HepG2 (cell line): ENCODE data around the gene PDE4C. TPM values are rescaled to one million over a fixed set of nuclear protein-coding genes. Genes with fewer than 3 reads are reported as not detected.

Experiments
- GZF1 ChIP-seq: sonication (generic); formaldehyde crosslinking; IDR thresholded peaks from 2 replicates; pipeline ENCODE4 v1.5.1; 2020; ENCODE audit warnings: mild to moderate bottlenecking, missing genetic modification reagents
- MZF1 ChIP-seq: sonication (generic); formaldehyde crosslinking; IDR thresholded peaks from 2 replicates; pipeline ENCODE4 v1.8.1; 2023; ENCODE audit warnings: mild to moderate bottlenecking, missing genetic modification reagents, borderline replicate concordance
- ZNF552 ChIP-seq: sonication (generic); formaldehyde crosslinking; IDR thresholded peaks from 2 replicates; pipeline ENCODE4 v1.9.0; 2022; ENCODE audit warnings: missing genetic modification reagents, mild to moderate bottlenecking, borderline replicate concordance
- ZNF768 ChIP-seq: sonication (generic); formaldehyde crosslinking; IDR thresholded peaks from 2 replicates; pipeline ENCODE4 v1.4.0; 2020; ENCODE audit warnings: missing genetic modification reagents
- polyA plus RNA-seq, 8 experiments: library from polyadenylated mRNA; depleted of rRNA in 3 of 8; stranded (reverse) in 7 of 8; unstranded in 1 of 8; fragments of >200 nt; fragmentation: Illumina TruSeq in 4 of 8; extraction: Trizol in 4 of 8; gene quantifications; 2 replicates each; pipeline versions ENCODE4 v1.2.1 to v1.2.3, GENCODE V29; 2011 to 2016; ENCODE audit warnings: low read depth in 4 of 8, missing spikeins in 1 of 8, mixed read lengths in 1 of 8; ENCODE audit not compliant: insufficient read depth in 1 of 8
- total RNA-seq, 5 experiments: library from RNA; depleted of rRNA; stranded (reverse); fragments of >200 nt; fragmentation: Illumina TruSeq; extraction: Trizol; gene quantifications; 2 replicates each; pipeline ENCODE4 v1.2.3, GENCODE V29; 2016; ENCODE audit warnings: low read depth in 1 of 5
- TF ChIP-seq, protein P1 (sequence below), 2 experiments: fragments of 450-650 bp in 1 of 2; sonication (generic) in 1 of 2; formaldehyde crosslinking in 1 of 2; IDR thresholded peaks; 2 replicates each; pipeline versions ENCODE4 v1.6.1 to v1.8.0; 2016 to 2022; ENCODE audit warnings: antibody characterized with exemption in 1 of 2, mild to moderate bottlenecking in 1 of 2, missing genetic modification reagents in 1 of 2
- TF ChIP-seq, protein P2 (sequence below): sonication (generic); formaldehyde crosslinking; IDR thresholded peaks from 2 replicates; pipeline ENCODE4 v1.5.0; 2020; ENCODE audit warnings: mild to moderate bottlenecking, missing genetic modification reagents, moderate library complexity

PDE4C gene
- total and polyA plus RNA-seq, 2 of the 13 experiments (the other 11 are each of a cell fraction or from before 2014, with no cell fraction given): 1.4 to 14.0 TPM

DNA sequence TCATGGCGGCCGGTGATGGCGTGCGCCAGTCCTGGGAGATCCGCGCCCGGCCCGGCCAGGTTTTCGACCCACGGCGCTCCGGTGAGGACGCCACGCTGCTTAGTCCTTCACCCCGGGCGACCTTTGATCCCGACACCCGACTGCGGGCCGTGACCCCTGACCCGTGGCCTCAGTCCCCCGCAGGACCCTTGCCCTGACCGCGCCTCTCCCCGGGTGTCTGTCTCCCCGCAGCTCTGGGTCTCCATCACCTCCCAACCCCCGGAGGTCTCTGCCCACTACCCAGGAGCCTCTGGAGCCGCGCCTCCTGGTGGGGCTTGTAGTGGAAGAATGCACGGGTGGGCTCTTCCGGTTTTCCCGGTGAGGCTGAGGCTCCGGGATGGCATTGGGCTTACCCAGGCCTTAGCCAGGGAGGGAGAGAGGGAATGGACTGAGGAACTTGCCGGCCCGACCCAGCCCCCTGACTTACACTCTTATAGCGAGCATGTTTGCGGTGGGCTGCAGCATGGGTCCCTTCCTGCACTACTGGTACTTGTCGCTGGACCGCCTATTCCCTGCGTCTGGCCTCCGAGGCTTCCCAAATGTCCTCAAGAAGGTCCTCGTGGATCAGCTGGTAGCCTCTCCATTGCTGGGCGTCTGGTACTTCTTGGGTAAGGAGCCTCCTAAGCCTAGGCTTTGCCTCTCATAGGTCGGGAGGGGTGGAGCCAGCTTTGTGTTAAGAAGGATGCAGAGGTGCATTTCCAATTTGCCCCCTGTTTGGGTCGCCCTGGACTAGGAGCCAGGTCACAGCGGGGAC lies 32.7 kb downstream of the PDE4C start (continued):
- TF ChIP-seq, protein P1, sequence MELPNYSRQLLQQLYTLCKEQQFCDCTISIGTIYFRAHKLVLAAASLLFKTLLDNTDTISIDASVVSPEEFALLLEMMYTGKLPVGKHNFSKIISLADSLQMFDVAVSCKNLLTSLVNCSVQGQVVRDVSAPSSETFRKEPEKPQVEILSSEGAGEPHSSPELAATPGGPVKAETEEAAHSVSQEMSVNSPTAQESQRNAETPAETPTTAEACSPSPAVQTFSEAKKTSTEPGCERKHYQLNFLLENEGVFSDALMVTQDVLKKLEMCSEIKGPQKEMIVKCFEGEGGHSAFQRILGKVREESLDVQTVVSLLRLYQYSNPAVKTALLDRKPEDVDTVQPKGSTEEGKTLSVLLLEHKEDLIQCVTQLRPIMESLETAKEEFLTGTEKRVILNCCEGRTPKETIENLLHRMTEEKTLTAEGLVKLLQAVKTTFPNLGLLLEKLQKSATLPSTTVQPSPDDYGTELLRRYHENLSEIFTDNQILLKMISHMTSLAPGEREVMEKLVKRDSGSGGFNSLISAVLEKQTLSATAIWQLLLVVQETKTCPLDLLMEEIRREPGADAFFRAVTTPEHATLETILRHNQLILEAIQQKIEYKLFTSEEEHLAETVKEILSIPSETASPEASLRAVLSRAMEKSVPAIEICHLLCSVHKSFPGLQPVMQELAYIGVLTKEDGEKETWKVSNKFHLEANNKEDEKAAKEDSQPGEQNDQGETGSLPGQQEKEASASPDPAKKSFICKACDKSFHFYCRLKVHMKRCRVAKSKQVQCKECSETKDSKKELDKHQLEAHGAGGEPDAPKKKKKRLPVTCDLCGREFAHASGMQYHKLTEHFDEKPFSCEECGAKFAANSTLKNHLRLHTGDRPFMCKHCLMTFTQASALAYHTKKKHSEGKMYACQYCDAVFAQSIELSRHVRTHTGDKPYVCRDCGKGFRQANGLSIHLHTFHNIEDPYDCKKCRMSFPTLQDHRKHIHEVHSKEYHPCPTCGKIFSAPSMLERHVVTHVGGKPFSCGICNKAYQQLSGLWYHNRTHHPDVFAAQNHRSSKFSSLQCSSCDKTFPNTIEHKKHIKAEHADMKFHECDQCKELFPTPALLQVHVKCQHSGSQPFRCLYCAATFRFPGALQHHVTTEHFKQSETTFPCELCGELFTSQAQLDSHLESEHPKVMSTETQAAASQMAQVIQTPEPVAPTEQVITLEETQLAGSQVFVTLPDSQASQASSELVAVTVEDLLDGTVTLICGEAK (IDR thresholded peaks at IDR 0.05): no peak
- TF ChIP-seq, protein P1 (CRISPR knock-in tag; IDR thresholded peaks at IDR 0.05): peak; percentile 2; the same call in 1 of the 2 replicates
- 0 out of 2 replicates have a peak, but pooled peaks have one; percentile 39 for TF ChIP-seq ZNF768 (CRISPR knock-in tag)
- no peak for TF ChIP-seq MZF1
- TF ChIP-seq GZF1 (CRISPR knock-in tag): no peak
- TF ChIP-seq, protein P2, sequence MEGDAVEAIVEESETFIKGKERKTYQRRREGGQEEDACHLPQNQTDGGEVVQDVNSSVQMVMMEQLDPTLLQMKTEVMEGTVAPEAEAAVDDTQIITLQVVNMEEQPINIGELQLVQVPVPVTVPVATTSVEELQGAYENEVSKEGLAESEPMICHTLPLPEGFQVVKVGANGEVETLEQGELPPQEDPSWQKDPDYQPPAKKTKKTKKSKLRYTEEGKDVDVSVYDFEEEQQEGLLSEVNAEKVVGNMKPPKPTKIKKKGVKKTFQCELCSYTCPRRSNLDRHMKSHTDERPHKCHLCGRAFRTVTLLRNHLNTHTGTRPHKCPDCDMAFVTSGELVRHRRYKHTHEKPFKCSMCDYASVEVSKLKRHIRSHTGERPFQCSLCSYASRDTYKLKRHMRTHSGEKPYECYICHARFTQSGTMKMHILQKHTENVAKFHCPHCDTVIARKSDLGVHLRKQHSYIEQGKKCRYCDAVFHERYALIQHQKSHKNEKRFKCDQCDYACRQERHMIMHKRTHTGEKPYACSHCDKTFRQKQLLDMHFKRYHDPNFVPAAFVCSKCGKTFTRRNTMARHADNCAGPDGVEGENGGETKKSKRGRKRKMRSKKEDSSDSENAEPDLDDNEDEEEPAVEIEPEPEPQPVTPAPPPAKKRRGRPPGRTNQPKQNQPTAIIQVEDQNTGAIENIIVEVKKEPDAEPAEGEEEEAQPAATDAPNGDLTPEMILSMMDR (CRISPR knock-in tag): 0 out of 2 replicates have a peak, but pooled peaks have one; percentile 20
- no peak for TF ChIP-seq ZNF552
